CD14-positive monocyte (primary cell): ENCODE measurements around the gene TBC1D5. TPM values are rescaled to one million over a fixed set of nuclear protein-coding genes. Genes with fewer than 3 reads are reported as not detected.

Source experiments
- DNase-seq, 3 donors: peaks; one replicate each; pipeline ENCODE4 v3.0.0-alpha.2; 2011 to 2022
- H2AFZ ChIP-seq: 2 replicates; pipeline ENCODE4 v1.6.0; 2012; ENCODE audit warnings: mild to moderate bottlenecking, low read depth, low read length, inconsistent platforms; ENCODE audit not compliant: insufficient read depth, poor library complexity, severe bottlenecking
- H3K27ac ChIP-seq, 2 donors: 1 replicate in 1 of 2; 2 replicates in 1 of 2; pipeline ENCODE4 v1.5.1; 2012 to 2013; ENCODE audit warnings: low read length in 2 of 2, control low read depth in 1 of 2, inconsistent platforms in 1 of 2, low read depth in 1 of 2, mild to moderate bottlenecking in 1 of 2
- H3K27me3 ChIP-seq, 2 donors: one replicate each; pipeline versions ENCODE4 v1.6.0 to v1.6.1; 2011 to 2013; ENCODE audit warnings: low read length in 2 of 2; ENCODE audit not compliant: control insufficient read depth in 2 of 2, insufficient read depth in 2 of 2
- H3K36me3 ChIP-seq, 2 donors: replicated peaks in 1 of 2; 1 replicate in 1 of 2; 2 replicates in 1 of 2; pipeline versions ENCODE4 v1.5.1 to v1.6.1; 2012 to 2013; ENCODE audit warnings: low read length in 2 of 2, control low read depth in 1 of 2, inconsistent platforms in 1 of 2, mild to moderate bottlenecking in 1 of 2; ENCODE audit not compliant: insufficient read depth in 2 of 2, control insufficient read depth in 1 of 2
- H3K4me1 ChIP-seq, 2 donors: 1 replicate in 1 of 2; 2 replicates in 1 of 2; pipeline versions ENCODE4 v1.5.1 to v1.6.1; 2012 to 2013; ENCODE audit warnings: low read length in 2 of 2, control low read depth in 1 of 2, inconsistent platforms in 1 of 2, mild to moderate bottlenecking in 1 of 2, moderate library complexity in 1 of 2; ENCODE audit not compliant: insufficient read depth in 2 of 2, control insufficient read depth in 1 of 2
- H3K4me2 ChIP-seq: replicated peaks from 2 replicates; pipeline ENCODE3; 2012; ENCODE audit warnings: low read length, moderate library complexity, mild to moderate bottlenecking; ENCODE audit not compliant: poor library complexity, severe bottlenecking; ENCODE audit errors: extremely low read depth
- H3K4me3 ChIP-seq, 3 experiments: fragments of 200-600 bp in 1 of 3; sonication (generic) in 1 of 3; replicated peaks in 1 of 3; 1 replicate in 2 of 3; 2 replicates in 1 of 3; pipeline ENCODE4 v1.5.1; 2011 to 2013; ENCODE audit warnings: low read length in 3 of 3, mild to moderate bottlenecking in 3 of 3, control low read depth in 2 of 3, low read depth in 2 of 3, inconsistent platforms in 1 of 3, moderate library complexity in 1 of 3
- H3K79me2 ChIP-seq: 2 replicates; pipeline ENCODE4 v1.6.0; 2012; ENCODE audit warnings: mild to moderate bottlenecking, control low read depth, inconsistent platforms, low read length, moderate library complexity; ENCODE audit not compliant: insufficient read depth
- H3K9ac ChIP-seq: 2 replicates; pipeline ENCODE4 v1.6.0; 2017; ENCODE audit warnings: low read length, mild to moderate bottlenecking; ENCODE audit not compliant: insufficient read depth, poor library complexity, severe bottlenecking
- H3K9me3 ChIP-seq, 2 donors: replicated peaks in 1 of 2; 1 replicate in 1 of 2; 2 replicates in 1 of 2; pipeline versions ENCODE4 v1.5.1 to v1.6.1; 2012 to 2013; ENCODE audit warnings: low read length in 2 of 2, control low read depth in 1 of 2; ENCODE audit not compliant: control insufficient read depth in 1 of 2, insufficient read depth in 1 of 2
- H4K20me1 ChIP-seq: 2 replicates; pipeline ENCODE4 v1.6.0; 2012; ENCODE audit warnings: mild to moderate bottlenecking, low read length, control low read depth, moderate library complexity; ENCODE audit not compliant: insufficient read depth
- H3K27ac Mint-ChIP-seq, 7 donors: one replicate each; pipeline ENCODE4 v1.8.0; 2020; ENCODE audit warnings: mild to moderate bottlenecking in 7 of 7, mixed read lengths in 7 of 7, moderate library complexity in 6 of 7, inconsistent platforms in 2 of 7
- H3K27me3 Mint-ChIP-seq, 3 donors: one replicate each; pipeline ENCODE4 v1.8.0; 2021 to 2022; ENCODE audit warnings: low read depth in 3 of 3, mild to moderate bottlenecking in 3 of 3, mixed read lengths in 3 of 3, moderate library complexity in 3 of 3, inconsistent platforms in 1 of 3
- H3K36me3 Mint-ChIP-seq, 2 donors: one replicate each; pipeline ENCODE4 v1.8.0; 2020; ENCODE audit warnings: mixed read lengths in 2 of 2, inconsistent platforms in 1 of 2, mild to moderate bottlenecking in 1 of 2
- H3K4me1 Mint-ChIP-seq: one replicate; pipeline ENCODE4 v1.8.0; 2020; ENCODE audit warnings: mild to moderate bottlenecking, mixed read lengths
- H3K4me3 Mint-ChIP-seq, 2 donors: one replicate each; pipeline ENCODE4 v1.8.0; 2020; ENCODE audit warnings: mild to moderate bottlenecking in 2 of 2, mixed read lengths in 2 of 2, moderate library complexity in 1 of 2
- H3K9me3 Mint-ChIP-seq, 7 donors: one replicate each; pipeline ENCODE4 v1.8.0; 2020 to 2022; ENCODE audit warnings: mixed read lengths in 7 of 7, mild to moderate bottlenecking in 6 of 7, moderate library complexity in 6 of 7, inconsistent platforms in 2 of 7
- WGBS: methylation state at CpG from one replicate; pipeline ENCODE4 v1.1.5; 2013; ENCODE audit warnings: missing lambda C conversion rate; ENCODE audit not compliant: insufficient coverage; 5-methylcytosine and 5-hydroxymethylcytosine counted together
- intact Hi-C, 2 donors: fragments of 100-400 bp; cut with micrococcal nuclease; formaldehyde crosslinking; loops; one replicate each; pipeline versions ENCODE4 v1.15.0 to v1.15.1; 2023
- polyA plus RNA-seq, 3 donors: library from polyadenylated mRNA; depleted of rRNA in 1 of 3; unstranded in 2 of 3; stranded (reverse) in 1 of 3; fragments of 300-500 nt in 2 of 3; fragments of >200 nt in 1 of 3; fragmentation: Illumina TruSeq in 2 of 3; gene quantifications; 1 replicate in 2 of 3; 2 replicates in 1 of 3; pipeline ENCODE4 v1.2.3, GENCODE V29; 2012 to 2021
- TF ChIP-seq, protein P1 (sequence below): fragments of 200-600 bp; IDR thresholded peaks from one replicate; pipeline ENCODE4 v1.8.0; 2022; ENCODE audit warnings: antibody characterized with exemption, mild to moderate bottlenecking

TBC1D5 gene
- polyA plus RNA-seq, 3 donors = 17.6 to 35.3 (median 21.0) TPM

DNA sequence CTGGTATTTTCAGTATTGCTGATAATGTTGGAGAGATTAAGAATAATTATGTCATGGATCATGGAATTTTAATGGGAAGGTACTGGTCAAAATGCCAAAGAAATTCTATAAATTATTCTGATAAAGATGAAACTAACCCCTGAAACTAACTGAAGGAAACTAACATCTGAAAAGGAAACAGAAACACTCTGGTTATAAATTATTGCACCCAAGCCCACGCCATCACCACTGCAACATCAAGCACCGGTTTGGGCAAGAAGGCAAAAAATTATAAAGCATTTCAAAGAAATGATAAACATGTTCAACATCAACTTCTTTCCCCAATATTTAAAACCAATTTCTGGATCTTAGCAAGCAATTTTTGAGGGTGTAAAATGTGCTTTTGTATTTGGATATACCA is 372.5 kb downstream of the TBC1D5 start:
- Mint-ChIP-seq H3K4me1 (no peaks in the 10 kb centered on the region), H3K27ac (no peak overlapping the region), H3K36me3 (peaks cover 31 to 32% of the 10 kb centered on the region in 2 donors), H3K27me3 (no peaks in the 10 kb centered on the region), H3K4me3 (no peak overlapping the region), H3K9me3 (no peaks in the 10 kb centered on the region)
- Histone ChIP-seq H3K4me3 (no peak overlapping the region), H3K27ac (no peak overlapping the region), H3K27me3 (no peaks in the 10 kb centered on the region), H3K79me2 (no peaks in the 10 kb centered on the region), H4K20me1 (no peaks in the 10 kb centered on the region), H3K36me3 (peaks cover 21 to 55% of the 10 kb centered on the region in 2 donors), H2AFZ (no peak overlapping the region), H3K4me1 (no peaks in the 10 kb centered on the region), H3K9me3 (no peaks in the 10 kb centered on the region), H3K4me2 (no peak overlapping the region), H3K9ac (no peak overlapping the region)
- no peak for DNase-seq
- intact Hi-C loops = no loop called here
- TF ChIP-seq, protein P1, sequence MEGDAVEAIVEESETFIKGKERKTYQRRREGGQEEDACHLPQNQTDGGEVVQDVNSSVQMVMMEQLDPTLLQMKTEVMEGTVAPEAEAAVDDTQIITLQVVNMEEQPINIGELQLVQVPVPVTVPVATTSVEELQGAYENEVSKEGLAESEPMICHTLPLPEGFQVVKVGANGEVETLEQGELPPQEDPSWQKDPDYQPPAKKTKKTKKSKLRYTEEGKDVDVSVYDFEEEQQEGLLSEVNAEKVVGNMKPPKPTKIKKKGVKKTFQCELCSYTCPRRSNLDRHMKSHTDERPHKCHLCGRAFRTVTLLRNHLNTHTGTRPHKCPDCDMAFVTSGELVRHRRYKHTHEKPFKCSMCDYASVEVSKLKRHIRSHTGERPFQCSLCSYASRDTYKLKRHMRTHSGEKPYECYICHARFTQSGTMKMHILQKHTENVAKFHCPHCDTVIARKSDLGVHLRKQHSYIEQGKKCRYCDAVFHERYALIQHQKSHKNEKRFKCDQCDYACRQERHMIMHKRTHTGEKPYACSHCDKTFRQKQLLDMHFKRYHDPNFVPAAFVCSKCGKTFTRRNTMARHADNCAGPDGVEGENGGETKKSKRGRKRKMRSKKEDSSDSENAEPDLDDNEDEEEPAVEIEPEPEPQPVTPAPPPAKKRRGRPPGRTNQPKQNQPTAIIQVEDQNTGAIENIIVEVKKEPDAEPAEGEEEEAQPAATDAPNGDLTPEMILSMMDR = no peak
- WGBS = no CpG with 5 or more reads among the region's 2 CpGs

DNA sequence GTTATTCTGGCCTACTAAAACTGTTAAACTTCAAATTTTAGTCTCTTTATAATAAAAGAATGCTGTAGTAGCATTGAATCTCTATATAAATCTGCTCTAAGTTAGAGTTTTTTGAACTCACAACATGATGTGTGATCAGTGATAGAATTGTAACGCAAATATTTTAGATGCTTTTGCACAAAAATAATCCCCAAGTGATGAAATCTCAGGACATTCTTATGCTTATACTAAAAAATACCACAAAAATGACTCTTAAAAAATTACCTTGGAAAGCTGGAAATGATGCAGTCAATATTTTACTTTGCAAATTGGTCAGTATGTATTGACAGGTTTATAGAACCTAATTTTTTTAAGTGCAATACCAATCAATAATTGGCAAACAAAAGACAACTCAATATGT is 375.3 kb downstream of the TBC1D5 start:
- intact Hi-C loops = no loop called here
- Histone ChIP-seq H3K4me1 (no peaks in the 10 kb centered on the region), H3K9me3 (no peaks in the 10 kb centered on the region), H3K79me2 (no peaks in the 10 kb centered on the region), H3K27ac (no peak overlapping the region), H3K4me3 (no peak overlapping the region), H3K4me2 (no peak overlapping the region), H4K20me1 (no peaks in the 10 kb centered on the region), H3K27me3 (no peaks in the 10 kb centered on the region), H3K9ac (no peak overlapping the region), H3K36me3 (peaks cover 13 to 36% of the 10 kb centered on the region in 2 donors), H2AFZ (no peak overlapping the region)
- Mint-ChIP-seq H3K4me1 (no peaks in the 10 kb centered on the region), H3K27ac (no peak overlapping the region), H3K36me3 (peaks cover 32 to 34% of the 10 kb centered on the region in 2 donors), H3K27me3 (no peaks in the 10 kb centered on the region), H3K9me3 (no peaks in the 10 kb centered on the region), H3K4me3 (no peak overlapping the region)
- no CpG with 5 or more reads among the region's 1 CpG for WGBS
- TF ChIP-seq, protein P1 = no peak
- DNase-seq = no peak
